Measurements from ENCODE around the gene PRAMEF20.

Gene PRAMEF20

DNA sequence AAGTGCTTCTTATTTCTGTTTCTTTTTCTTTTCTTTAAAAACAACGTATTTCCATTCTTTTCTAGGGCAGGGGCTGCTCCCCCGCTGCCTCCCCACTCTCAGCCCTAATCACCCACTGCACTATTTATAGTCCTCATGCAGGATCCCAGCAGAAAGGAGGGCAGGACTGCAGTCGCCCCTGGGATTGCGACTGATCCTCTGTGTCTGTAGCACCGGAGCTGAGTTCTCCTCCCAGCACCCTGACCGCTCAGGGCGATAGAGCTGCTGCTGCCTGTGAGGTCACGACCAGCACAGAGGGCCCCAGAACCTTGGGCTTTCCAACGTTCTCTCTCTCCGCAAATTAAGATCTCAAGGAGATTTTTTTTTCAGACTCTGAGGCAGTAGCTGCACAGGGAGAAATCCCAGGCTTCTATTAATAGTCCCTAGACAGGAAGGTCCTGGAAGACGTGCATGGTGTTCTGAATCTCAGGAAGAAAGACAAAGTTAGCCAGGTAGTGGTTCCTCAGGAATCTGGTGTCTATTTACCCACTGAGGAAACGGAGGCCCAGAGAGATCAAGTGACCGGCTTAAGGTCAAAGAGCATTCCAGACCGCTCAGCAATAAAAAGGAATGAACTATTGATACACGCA lies 46.8 kb downstream of the PRAMEF20 start:
- in situ Hi-C loops (cut with HindIII; ENCODE audit: low sequenced_read_pairs): no loop called here
- no peak for DNase-seq (ENCODE audit: low read depth, low spot score)
- TF ChIP-seq, protein P1, sequence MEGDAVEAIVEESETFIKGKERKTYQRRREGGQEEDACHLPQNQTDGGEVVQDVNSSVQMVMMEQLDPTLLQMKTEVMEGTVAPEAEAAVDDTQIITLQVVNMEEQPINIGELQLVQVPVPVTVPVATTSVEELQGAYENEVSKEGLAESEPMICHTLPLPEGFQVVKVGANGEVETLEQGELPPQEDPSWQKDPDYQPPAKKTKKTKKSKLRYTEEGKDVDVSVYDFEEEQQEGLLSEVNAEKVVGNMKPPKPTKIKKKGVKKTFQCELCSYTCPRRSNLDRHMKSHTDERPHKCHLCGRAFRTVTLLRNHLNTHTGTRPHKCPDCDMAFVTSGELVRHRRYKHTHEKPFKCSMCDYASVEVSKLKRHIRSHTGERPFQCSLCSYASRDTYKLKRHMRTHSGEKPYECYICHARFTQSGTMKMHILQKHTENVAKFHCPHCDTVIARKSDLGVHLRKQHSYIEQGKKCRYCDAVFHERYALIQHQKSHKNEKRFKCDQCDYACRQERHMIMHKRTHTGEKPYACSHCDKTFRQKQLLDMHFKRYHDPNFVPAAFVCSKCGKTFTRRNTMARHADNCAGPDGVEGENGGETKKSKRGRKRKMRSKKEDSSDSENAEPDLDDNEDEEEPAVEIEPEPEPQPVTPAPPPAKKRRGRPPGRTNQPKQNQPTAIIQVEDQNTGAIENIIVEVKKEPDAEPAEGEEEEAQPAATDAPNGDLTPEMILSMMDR (IDR thresholded peaks at IDR 0.05; ENCODE audit: low read depth, low read length): no peak
- H3K4me3 ChIP-seq (ENCODE audit: low read depth, low read length): no peak overlapping the region

DNA sequence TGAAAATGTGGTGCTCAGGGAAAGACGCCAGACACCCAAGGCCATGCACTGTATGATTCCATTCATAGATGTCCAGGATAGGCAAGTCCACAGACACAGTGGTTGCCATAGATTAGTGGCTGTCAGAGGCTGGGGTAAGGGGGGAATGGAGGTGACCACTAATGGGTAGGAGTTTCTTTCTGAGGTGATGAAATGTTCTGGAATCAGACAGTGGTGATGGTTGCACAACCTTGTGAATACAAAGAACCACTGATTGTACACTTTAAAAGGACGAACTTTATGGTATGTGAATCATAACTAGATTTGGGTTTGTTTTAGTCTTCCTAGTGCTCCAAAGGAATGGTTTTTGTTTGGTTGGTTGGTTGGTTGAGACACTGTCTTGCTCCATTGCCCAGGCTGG lies 51.7 kb downstream of the PRAMEF20 start:
- no peak for DNase-seq (ENCODE audit: low read depth, low spot score)

DNA sequence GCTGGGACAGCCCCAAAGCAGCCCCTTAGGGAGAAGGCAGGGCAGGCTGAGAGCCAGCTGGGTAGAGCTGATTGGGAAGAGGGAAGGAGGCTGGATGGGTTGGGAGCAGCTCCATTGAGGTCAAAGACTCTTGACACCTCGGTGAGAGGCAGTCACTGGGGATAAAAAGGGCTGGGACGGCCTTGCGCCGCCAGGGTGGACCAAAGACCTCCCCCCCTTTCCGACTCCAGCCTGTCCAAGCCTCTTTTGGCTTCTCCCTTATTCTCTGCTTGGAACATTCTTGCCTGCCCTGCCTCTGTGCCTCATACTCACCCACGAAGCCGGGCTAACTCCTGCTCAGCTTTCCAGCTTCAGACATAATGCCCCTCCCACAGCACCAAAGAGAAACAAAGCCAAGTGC lies 52.4 kb downstream of the PRAMEF20 start:
- in situ Hi-C loops (cut with HindIII; ENCODE audit: low sequenced_read_pairs): no loop called here
- TF ChIP-seq, protein P1 (IDR thresholded peaks at IDR 0.05; ENCODE audit: low read depth, low read length): no peak
- H3K4me3 ChIP-seq (ENCODE audit: low read depth, low read length): no peak overlapping the region
- no peak for DNase-seq (ENCODE audit: low read depth, low spot score)

More for the DNA sequence above, 51.7 kb downstream of the PRAMEF20 start:
- in situ Hi-C loops (cut with HindIII; ENCODE audit: low sequenced_read_pairs): no loop called here
- TF ChIP-seq, protein P1 (IDR thresholded peaks at IDR 0.05; ENCODE audit: low read depth, low read length): no peak
- no peak overlapping the region for H3K4me3 ChIP-seq (ENCODE audit: low read depth, low read length)

DNA sequence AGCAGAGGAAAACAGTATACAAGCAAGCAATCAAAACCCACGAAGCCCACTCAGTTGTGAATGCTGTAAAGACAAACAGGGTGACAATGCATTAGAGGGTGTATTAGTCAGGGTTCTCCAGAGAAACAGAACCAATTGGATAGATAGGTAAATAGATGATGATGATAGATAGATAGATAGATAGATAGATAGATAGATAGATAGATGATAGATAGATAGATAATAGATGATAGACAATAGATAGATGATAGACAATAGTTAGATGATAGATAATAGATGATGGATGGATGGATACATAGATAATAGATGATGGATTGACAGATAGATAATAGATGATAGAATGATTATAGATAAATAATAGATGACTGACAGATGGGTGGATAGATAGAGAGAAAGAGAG lies 55.3 kb downstream of the PRAMEF20 start:
- TF ChIP-seq, protein P1 (IDR thresholded peaks at IDR 0.05; ENCODE audit: low read depth, low read length): no peak
- no peak for DNase-seq (ENCODE audit: low read depth, low spot score)
- in situ Hi-C loops (cut with HindIII; ENCODE audit: low sequenced_read_pairs): no loop called here
- no peak overlapping the region for H3K4me3 ChIP-seq (ENCODE audit: low read depth, low read length)

DNA sequence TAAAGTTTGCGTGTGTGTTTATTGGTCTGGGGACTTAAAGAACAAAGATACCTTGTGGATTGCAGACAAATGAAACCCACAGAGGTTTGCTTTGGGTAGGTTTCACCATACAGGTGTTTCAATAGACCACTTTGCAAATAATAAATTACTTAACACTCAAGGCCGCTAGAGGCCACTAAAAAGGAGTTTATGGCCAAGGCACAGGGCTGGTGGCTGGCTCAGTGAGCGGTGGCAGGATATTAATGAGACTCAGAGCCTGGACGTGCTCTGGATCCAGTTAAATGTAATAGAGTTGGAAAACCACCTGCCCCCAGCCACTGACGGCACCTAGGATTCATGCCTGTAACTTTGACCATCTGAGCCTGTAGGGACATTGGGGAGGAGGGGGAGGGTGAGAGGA lies 59.1 kb downstream of the PRAMEF20 start:
- TF ChIP-seq, protein P1 (IDR thresholded peaks at IDR 0.05; ENCODE audit: low read depth, low read length): no peak
- DNase-seq (ENCODE audit: low read depth, low spot score): no peak
- H3K4me3 ChIP-seq (ENCODE audit: low read depth, low read length): no peak overlapping the region
- in situ Hi-C loops (cut with HindIII; ENCODE audit: low sequenced_read_pairs): no loop called here

Measured in astrocyte of the spinal cord (primary cell).